Measurements from ENCODE around the gene COMMD7.

GRCh38 chr20:32672394-32672981 is 70.8 kb downstream of the COMMD7 start:
- TF ChIP-seq CTCF (conservative IDR thresholded peaks at IDR 0.05; ENCODE audit: low read depth, low read length) (no peak), RFX5 (IDR thresholded peaks at IDR 0.05; ENCODE audit: low read depth, low read length) (no peak), POLR2A (IDR thresholded peaks at IDR 0.05; ENCODE audit: low read depth, low read length) (no peak), CHD1 (IDR thresholded peaks at IDR 0.05; ENCODE audit: low read depth, low read length) (no peak), CEBPB (IDR thresholded peaks at IDR 0.05; ENCODE audit: low read depth, low read length) (peak; percentile 53), NFE2L2 (IDR thresholded peaks at IDR 0.05; ENCODE audit: low read depth, low read length) (no peak), FOS (IDR thresholded peaks at IDR 0.05; ENCODE audit: low read depth, low read length) (no peak), SMC3 (IDR thresholded peaks at IDR 0.05; ENCODE audit: low read depth, low read length) (no peak)

Measured in IMR-90 (cell line).